ENCODE data around the gene RAB6D.
"Not testable (repeated sequence)": the region's sequence is repeated elsewhere in the genome, so short reads cannot be mapped to it uniquely, and the experiment has no call there.

RAB6D gene

DNA sequence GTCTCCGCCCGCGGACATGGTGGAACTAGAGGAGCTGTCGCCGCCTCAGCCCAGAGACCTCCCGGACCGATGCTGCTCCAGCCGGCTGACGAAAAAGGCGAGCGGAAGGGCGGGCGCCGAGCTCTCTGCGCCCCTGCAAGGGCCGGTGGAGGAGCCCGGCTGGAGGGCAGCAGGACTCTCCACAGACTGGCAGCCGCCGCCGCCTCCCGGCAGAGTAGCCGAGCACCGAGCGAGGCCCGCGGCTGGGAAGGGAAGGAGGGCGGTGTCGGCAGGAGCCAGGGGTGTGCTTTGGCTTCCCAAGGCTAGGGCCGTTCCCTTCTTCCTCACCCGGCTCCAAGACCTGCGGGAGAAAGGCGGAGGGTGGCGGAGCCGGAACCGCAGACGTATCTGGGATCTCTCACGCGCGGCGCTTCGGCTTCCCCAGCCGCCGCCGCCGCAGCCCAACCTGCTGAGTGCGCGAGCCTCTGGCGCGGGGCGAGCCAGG, at the start of gene RAB6D:
Gene RAB6D (minus strand): TSS at position 466 of the 484 bp plus-strand sequence. CDS start 448 bp downstream, at position 18.
- not testable (repeated sequence) for DNase-seq (ENCODE audit: low read depth in 2 of 3, low spot score in 2 of 3)

DNA sequence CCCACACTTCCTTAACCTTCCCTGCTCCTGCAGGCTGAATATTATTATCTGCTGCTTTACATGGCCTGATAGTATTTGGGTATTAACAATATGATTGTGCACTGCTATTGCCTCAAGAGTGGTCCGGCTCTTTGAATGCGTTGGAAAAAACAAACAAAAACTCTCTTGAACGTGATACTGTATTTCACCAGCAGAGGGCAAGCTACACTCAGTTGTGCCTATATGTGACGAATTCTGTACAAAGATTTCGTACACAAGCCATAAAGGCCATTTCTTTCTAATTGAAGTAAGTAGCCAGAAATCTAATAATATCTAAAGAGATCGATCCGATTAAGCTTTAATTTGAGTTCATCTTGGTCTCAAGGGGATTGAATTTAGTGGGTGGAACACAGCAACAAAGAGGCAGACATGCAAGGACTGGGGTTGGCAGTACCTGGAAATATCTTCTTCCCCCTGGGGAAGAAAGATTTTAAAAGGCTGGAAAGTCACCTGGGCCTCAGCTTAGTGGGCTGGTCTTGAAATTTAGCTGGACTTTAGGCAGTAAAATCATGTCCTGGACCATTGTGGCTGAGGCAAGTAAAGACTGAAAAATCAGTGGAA, 49.3 kb upstream of the RAB6D start:
- no peak for DNase-seq (ENCODE audit: low read depth in 2 of 3, low spot score in 2 of 3)

- DNase-seq (ENCODE audit: low read depth in 2 of 3, low spot score in 2 of 3) = no peak
These were observed 46.2 kb upstream of the RAB6D start for GRCh38 chr2:131410173-131410572.

DNA sequence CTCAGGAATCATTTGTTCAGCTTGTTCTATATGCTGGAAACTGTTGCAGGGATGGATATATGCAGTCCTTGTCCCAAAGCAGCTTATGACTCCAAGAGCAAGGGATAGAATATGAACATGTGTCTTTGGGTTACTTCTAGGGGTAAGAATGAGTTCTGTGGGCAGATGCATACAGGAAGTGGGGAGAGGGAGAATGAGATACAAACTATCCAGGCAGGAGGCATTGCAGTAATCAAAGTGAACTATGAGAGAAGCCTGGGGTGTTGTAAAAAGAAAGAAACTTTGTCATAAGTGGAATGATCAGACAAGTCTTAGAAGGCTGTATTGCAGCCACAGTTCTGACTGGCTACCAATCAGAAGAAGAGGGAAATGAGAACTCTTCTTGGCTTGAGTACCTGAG, 44.8 kb upstream of the RAB6D start:
- no peak for DNase-seq (ENCODE audit: low read depth in 2 of 3, low spot score in 2 of 3)

- DNase-seq (ENCODE audit: low read depth in 2 of 3, low spot score in 2 of 3) = no peak
These were observed 44.2 kb upstream of the RAB6D start for GRCh38 chr2:131408207-131408606.

DNA sequence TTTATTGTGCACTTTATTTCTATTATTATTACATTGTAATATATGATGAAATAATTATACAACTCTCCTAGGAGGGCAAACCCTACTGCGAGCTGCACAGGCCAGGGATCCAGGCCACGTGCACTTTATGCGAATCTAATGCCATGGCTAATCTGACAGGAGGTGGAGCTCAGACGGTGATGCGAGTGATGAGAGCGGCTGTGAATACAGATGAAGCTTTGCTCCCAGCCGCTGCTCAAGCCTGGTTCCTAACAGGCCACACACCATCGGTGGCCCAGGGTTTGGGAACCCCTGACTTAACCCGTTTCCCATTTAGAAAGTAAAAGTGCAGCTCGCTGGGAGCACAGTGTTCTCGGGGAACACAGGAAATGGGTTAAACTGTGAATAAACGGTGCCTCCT, 40.8 kb upstream of the RAB6D start:
- no peak for DNase-seq (ENCODE audit: low read depth in 2 of 3, low spot score in 2 of 3)

- DNase-seq (ENCODE audit: low read depth in 2 of 3, low spot score in 2 of 3) = no peak
These were observed 38.5 kb upstream of the RAB6D start for GRCh38 chr2:131402320-131403039.

DNA sequence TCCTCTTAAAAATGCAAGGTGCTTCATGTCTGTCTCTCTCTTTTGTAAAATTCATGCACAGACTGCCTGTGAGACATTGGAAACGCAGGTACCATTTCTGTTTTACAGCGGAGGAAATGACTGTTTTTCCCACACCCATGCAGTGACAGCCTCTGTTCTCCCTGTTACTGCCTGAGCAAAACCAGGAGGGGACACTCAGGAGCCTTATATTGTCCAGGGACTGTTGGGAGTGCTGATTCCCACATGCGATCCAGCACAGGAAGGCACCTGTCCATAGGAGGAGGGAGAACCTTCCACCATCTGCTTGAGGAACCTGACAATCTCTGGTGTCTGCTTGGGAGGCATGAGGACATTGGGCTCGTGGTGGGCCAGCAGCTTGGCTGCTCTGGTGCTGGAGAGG, 36.9 kb upstream of the RAB6D start:
- DNase-seq (ENCODE audit: low read depth in 2 of 3, low spot score in 2 of 3) = no peak

DNA sequence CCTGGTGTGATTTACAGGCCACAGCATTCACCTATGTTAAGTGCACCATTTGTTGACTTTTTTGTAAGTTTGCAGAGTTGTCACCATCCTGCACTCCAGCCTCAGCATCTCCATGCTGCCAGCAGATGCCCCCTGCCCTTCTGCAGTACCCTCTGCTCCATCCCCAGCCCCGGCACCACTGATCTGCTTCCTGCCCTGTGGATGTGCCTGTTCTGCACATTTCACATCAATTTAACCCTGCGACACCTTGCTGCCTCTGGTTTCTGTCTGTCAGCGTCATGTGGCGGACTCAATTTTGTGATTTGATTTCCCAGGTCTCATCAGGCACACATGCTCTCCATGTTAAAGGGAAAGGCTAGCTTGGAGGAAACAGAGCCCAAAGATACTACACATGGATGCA, 36.5 kb upstream of the RAB6D start:
- DNase-seq (ENCODE audit: low read depth in 2 of 3, low spot score in 2 of 3) = not testable (repeated sequence)

DNA sequence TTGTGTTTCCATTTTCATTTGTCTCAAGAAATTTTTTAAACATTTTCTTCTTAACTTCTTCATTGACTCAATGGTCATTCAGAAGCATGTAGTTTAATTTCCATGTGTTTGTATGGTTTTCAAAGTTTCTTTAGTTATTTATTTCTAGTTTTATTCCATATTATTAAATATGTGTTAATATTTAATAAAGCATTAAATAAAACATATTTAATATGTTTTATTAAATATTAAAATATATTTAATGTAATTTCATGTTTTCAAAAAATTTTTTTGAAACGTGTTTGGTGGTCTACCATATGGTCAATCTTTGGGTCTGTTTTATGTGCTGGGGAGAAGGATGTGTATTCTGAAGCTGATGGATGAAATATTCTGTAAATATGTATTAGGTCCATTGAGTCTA, 32.2 kb upstream of the RAB6D start:
- not testable (repeated sequence) for DNase-seq (ENCODE audit: low read depth in 2 of 3, low spot score in 2 of 3)

GRCh38 chr2:131395024-131395645, 31.2 kb upstream of the RAB6D start:
- not testable (repeated sequence) for DNase-seq (ENCODE audit: low read depth in 2 of 3, low spot score in 2 of 3)

DNA sequence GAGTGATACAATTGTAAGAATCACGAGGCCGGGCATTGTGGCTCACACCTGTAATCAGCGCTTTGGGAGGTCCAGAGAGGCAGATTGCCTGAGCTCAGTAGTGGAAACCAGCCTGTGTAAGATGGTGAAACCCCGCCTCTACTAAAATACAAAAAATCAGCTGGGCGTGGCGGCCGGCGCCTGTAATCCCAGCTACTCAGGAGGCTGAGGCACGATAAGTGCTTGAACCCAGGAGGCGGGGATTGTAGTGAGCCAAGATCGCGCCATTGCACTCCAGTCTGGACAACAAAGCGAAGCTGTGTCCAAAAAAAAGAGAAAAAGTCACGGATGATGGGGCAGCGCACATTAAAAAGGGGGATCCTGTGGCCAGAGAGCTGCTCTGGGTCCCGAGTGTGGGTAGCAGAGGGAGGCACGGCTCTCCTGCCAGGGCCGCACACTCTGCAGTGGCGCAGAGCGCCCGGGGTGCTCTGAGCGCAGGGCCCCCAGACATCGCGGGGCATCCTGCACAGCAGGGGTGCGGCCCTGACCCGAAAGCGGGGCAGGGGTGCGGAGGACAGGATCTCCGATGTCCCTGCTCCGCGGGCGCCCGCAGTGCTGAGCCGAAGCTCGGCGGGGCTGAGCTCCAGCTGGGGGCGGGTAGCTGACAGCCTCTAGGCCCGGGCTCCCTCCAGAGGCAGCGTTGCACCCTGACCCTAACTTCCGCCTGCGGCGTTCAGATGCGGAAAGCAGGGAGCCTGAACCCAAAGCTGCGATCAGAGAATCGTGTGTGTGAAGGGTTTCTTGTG, 30.4 kb upstream of the RAB6D start:
- no peak for DNase-seq (ENCODE audit: low read depth in 2 of 3, low spot score in 2 of 3)

- not testable (repeated sequence) for DNase-seq (ENCODE audit: low read depth in 2 of 3, low spot score in 2 of 3)
These were observed 28.0 kb upstream of the RAB6D start for GRCh38 chr2:131391953-131392352.

DNA sequence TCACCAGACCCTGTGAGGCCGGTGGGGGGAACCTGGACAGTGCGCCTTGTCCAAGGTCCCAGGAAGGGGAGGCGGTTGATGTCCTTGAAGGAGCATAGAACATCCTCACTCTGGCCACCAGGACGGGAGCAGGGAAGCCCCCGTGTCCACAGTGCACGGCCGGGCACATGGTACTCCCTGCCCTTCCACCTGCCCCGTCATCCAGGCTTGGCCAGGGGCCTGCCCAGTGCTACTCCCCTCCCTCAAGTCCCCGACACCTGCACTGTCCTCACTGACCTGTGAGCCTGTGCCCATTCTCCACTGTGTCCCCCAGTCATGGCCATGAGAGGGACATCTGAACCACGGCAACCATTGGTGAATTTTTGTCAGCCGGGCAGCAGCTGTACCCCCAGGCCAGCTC, 27.5 kb upstream of the RAB6D start:
- not testable (repeated sequence) for DNase-seq (ENCODE audit: low read depth in 2 of 3, low spot score in 2 of 3)

DNA sequence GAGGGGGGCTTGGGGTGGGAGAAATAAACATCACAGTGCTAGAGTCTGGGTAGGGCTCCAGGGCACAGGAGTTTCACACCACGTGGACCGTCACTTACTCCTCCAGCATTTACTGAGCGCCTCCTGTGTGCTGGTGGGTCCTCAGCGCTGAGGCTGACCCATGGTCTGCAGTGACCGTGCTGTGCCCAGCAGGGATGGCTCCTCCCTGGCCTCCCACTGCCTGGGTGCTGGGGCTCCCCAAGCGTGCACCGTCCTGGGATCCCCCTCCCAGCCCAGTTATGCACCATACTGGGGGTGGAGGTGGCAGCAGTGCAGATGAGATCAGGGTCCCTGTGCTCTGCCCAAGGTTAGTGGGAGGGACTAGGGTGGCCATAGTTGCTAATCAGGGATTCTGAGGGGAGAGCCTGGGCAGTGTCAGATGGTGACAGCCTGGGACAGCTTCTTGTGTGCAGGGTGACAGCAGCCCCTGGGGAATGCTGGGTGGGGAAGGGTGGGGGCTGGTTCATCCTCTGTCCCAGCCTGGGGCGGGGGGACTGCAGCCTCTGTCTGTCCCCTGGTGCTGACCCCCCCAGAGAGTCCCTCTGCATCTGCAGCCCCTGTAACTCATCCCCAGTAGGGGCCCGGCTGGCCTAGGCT, 26.6 kb upstream of the RAB6D start:
- not testable (repeated sequence) for DNase-seq (ENCODE audit: low read depth in 2 of 3, low spot score in 2 of 3)

DNA sequence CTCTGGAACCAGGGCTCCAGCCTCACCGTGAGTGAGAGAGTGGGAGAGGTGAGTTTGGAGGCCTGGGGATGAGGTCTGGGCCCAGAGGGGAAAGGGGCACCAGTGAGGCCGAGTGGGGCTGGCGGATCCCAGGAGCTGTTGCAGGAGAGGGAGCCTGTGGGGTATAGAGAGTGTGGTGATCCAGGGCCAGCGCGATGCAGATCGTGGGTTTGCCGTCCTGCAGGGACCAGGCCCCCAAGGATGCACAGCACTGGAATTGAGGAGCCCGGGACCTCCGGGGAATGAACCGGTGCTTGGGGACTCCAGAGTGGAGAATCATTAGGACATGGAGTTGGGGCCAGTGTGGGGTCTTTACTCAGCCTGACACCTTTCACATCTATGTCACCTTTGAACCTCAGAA, 25.7 kb upstream of the RAB6D start:
- DNase-seq (ENCODE audit: low read depth in 2 of 3, low spot score in 2 of 3) = no peak

- not testable (repeated sequence) for DNase-seq (ENCODE audit: low read depth in 2 of 3, low spot score in 2 of 3)
These were observed 24.9 kb upstream of the RAB6D start for GRCh38 chr2:131388834-131389233.

DNA sequence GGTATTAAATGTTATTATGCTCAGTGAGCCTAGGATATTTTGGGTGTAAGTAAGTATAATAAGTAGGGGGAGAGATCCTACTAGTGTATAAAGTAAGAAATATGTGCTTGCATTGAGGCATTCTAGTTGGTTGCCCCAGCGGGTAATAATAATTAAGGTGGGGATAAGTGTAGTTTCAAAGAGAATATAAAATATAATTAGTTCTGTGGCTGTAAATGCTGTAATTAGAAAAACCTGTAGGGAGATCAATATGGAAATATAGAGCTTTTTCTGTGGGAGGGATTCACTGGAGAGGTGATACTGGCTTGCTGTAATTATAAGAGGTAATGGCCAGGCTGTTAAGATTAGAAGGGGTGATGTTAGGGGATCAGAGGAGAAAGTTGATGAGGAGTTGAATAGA, 9.1 kb upstream of the RAB6D start:
- DNase-seq (ENCODE audit: low read depth in 2 of 3, low spot score in 2 of 3) = not testable (repeated sequence)

GRCh38 chr2:131369954-131370353, 6.0 kb upstream of the RAB6D start:
- DNase-seq (ENCODE audit: low read depth in 2 of 3, low spot score in 2 of 3) = no peak

GRCh38 chr2:131368493-131369066, 4.6 kb upstream of the RAB6D start:
- DNase-seq (ENCODE audit: low read depth in 2 of 3, low spot score in 2 of 3) = not testable (repeated sequence)

GRCh38 chr2:131367352-131367751, 3.4 kb upstream of the RAB6D start:
- no peak for DNase-seq (ENCODE audit: low read depth in 2 of 3, low spot score in 2 of 3)

Measured in activated CD8-positive, alpha-beta memory T cell treated with anti-CD3 and anti-CD28 coated beads for 48 hours (primary cell).